Right forelimb (tissue), 1 donor: ENCODE results near the gene CCNG2.

Experiments
- DNase-seq: peaks from one replicate; pipeline ENCODE4 v3.0.0-alpha.2; 2018

The CCNG2 gene

DNA sequence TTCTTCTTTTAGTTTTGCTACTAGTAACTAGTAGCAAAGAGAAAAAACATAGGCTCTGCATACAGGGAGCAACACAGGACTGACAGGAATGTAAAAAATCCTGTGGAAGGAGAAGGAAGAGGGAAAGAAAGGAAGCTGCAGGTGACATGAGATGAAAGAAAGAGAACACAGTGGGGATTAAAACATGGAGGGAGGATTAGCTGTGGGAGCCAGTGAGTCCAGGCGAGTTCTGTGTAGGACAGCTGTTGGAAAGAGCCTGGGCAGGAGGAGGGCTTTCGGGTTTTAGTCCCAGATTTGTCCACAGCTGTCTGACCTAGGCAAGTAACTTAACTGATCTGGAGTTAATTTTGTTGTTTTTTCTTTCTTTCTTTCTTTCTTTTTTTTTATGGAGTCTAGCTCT, 21.6 kb downstream of the CCNG2 start:
- no peak for DNase-seq

DNA sequence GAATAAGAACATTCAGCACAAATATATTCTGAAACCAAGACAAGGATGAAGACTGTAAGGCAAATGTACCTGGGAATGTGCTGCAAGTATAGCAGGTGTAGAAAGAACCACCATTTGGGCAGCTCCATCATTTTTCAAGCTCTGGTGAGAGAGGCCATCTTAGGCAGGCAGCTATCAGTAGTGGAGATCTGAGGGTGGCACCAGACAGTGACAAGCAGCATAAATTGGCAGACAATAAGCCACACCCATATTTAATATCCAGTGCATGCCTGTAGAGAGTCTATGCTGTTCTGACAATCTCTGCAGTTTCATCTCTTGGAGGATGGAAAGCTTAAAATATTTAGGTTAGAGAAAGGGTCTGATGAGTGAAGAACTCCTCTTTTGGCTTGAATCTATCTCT, 22.5 kb downstream of the CCNG2 start:
- no peak for DNase-seq

DNA sequence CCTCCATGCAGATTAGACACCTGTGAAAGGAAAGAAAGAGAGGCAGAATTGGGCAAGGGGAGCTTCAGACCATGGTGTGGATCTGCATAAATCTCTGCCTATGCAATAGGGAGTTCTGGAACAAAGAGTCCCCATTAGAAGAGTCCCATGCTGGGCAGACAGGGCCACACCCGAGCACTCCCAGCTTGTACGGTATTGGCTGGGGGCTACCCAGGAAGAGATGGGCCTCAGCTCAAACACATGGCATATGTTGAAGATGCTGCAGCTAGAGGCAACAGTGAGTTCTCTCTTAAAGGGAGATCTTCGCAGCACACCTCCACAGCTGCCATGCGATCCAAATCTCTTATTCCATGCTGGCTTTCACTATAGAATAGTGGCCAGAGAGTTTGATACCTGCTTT, 24.7 kb downstream of the CCNG2 start:
- no peak for DNase-seq

DNA sequence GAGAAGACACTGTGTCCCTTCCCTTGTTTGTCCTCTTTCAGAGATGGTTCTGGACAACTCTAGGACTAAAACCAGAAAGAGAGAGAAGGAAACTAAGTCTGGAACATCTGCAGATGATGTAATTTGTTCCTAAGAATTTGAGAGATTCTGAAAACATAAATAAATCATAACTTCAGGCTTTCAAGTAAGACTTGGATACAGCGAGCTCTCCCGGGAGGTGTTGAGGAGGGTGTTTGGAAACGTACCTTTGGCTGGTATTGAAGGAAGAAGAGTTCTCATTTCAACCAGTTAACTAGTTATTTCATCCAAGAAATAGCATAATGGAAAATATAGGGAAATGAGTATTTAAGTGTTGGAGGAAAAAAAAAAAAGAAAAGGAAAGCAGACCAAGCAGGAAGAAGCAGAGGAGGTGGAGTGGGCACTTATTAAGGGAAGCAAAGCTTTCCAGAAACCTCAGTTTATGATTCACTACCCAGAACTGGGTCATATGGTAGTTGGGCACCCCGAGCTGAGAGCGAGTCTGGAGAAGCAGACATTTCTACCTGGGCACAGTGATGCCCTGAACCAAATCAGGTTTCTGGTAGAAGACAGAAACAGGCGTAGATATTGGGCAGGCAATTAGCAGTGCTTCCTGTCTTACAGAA, 26.9 kb downstream of the CCNG2 start:
- DNase-seq = no peak

DNA sequence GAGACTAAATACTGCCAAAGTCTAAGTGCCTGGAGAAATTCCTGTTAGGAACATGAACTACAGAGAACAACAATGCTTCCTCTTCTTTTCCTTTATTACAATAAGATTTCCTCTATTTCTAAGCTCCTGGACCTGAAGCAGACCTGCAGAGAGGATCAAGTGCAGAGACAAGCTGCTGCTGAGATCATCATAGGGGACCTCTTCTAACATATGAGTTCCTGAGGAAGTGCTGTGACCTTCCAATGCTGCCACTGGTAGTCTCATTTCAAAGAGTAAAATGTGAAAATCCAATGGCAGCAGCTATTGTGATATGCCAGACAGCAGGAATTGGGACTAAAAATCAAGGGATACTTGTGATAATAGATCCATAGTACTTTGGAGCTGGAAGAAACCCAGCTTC, 28.0 kb downstream of the CCNG2 start:
- no peak for DNase-seq

DNA sequence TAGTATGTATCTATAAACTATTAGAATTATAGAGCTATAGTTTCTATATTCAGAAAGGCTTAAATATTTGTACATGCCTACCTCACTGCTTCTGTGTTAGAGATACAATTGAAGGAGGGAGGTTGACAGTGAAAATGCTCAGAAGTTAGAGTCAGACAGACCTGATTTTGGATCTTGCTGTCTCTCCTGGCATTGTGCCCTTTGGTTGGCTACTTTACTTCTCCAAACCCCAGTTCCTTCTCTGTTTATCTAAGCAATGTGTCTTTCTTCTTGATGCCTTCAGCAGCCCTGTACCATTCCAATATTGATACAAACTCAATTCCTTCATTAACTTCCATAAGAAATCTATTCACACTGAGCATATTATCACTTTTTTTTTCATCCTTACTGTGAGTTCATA, 28.7 kb downstream of the CCNG2 start:
- no peak for DNase-seq

DNA sequence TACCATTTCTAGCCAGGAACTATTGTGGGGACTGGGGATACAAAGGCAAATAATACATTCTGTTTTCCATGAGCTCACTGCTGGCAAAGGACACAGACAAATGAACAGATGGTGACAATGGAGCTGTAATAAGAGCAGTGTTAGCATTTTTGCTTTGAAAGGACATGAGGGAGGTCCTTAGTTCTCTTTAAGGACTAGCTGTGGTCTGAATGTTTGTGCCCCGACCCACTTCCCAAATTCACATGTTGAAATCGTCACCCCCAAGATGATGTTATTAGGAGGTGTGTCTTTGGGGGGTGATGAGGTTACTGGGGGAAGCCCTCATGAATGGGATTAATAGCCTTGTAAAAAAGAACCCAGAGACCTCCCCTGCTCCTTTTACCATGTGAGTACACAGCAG, 30.3 kb downstream of the CCNG2 start:
- DNase-seq = no peak

DNA sequence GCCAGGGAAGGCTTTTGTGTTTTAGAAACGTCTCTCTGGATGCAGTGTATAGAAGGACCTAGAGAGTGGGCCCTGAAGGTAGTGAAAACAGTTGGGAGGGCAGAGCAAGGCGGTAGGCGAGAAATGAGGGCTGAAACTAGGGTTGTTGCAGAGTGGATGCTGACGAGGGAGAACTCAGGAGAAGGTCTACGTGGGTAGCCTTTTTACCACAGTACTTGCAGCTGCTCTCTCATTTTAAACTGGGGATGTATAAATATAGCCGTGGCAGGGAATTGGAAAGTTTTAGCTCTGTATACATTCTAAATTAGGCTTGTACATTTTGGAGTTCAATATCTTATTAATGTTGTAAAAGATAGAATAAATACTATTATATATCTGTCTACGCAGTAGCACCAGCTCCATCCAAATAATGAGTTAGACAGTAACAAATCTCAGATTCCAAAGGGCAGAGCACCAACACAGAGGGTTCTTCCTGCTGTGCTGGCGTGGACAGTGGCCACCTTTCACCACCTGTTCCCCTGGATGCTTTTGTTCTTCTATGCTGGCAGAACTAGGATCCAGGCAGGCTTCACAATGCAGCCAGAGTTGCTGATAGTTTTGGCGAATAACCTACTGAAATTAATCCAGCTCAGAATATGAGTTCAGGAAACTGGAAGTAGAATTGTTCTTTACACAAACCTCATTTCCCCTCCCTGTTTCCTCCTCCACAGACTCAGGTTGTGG, 31.7 kb downstream of the CCNG2 start:
- no peak for DNase-seq

DNA sequence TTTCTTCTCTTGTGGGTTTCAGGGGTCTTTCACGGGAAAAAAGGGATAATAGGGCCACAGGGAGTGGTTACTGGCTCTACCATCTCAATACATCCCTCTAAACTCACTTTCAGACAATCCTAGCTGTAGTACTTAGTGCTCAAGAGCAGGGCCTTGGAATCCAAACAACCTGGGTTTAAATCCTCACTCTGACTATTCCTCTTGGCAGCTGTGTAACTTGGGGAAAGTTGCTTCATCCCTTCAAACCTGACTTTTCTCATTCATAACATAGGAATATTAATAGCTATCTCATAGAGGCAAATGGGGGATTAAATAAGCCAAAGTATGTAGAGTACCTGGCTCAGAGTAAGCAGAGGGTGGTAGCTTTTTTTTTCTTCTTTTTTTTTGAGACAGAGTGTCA, 32.4 kb downstream of the CCNG2 start:
- no peak for DNase-seq

DNA sequence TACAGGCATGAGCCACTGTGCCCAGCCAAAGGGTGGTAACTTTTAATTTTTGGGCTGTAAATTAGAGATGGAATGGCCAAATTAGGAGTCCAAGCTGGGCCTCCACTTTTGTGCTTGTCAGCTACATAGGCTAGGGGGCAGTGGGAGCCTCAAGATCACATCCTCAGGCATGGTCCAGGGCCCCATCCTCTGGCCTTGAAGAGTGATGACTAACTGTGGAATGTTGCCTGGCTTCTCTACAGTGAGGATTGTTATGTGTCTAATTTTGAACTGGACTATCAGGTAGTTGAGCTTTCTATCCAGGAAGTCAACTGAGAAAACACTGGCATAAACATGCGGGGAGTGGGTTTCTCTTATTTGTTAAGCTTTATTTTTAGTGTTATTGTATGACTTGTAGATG, 33.0 kb downstream of the CCNG2 start:
- no peak for DNase-seq

DNA sequence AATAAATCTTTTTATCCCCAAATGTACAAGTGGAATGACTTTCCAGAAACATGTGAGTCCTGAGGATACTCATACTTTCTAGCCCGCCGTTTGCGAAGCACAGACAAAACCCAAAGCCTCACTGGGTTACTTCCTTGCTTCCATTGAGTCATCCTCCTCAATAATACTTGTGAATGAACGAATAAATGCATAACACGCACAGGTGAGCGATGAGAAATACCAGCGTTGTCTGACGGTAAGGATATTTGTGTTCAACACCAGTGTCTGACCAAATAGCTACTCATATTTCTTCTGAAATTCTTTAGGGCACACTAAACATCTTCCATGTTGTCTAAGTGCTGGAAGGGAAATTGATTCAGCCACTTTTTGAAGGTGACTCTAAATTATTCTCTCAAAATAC, 36.0 kb downstream of the CCNG2 start:
- no peak for DNase-seq

DNA sequence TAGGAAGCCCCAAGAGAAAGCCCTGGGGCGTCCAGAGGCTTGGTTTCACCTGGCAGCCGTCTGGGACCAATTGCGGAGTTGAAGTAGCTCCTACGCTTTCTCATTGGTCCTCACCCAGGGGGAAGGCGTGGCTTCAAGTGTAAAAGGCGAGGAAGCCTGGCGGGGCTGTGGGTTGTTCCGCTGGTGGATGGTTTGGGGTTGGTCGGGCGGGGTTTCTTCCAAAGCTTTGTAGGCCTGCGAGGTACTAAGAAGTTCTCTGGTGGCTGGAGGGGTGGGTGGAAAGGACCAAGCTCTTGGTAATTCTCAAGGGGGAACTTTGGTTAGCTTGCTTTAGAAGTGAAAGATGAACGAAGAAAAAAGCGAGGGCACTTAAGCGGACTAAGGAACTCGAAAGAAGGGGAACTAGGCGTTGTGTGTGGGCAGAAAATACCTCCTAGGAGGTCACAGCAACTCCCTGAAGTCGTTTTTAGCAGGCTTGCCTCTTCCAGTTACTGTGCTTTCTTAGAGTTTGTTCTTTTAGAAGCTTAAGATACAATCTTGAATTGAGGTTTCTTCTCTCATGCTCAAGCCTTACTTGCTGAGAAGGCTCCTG, 36.6 kb downstream of the CCNG2 start:
- no peak for DNase-seq

DNA sequence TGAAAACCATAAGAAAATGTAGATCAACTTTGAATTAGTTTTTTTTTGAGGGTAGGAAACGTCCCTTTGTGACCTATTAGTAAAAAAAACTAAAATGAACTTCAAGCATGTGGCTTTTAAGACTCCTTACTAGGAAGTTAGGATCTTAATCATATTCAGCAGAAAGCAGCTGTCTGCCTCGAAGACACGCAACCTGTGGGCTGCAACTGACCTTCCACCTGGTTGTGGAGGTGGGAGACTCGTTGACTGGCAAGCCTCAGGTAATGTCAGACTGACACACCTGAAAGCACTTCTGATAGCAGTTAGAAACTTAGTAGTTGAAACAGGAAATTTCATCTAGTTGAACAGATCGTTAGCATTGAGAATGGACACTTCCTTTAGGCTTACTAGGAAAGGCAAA, 37.4 kb downstream of the CCNG2 start:
- no peak for DNase-seq

DNA sequence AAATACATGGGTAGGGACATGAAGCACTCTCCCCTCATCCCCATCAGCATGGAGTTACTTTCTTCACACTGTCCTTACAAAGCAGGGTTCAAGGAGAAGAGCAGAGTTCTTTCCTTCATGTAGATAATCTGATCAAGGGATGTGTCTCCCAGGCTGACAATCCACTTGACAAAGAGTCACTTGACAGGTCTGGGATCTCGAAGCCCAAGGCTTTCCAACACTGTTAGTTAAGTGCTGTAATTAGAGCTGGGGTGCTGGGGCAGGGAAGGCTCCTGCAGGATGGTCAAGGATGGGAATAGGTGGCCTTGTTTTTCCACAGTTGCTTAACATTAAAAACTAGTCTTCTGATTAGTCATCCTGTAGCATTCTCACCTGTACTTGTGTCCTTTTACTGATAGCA, 38.0 kb downstream of the CCNG2 start:
- DNase-seq = no peak

DNA sequence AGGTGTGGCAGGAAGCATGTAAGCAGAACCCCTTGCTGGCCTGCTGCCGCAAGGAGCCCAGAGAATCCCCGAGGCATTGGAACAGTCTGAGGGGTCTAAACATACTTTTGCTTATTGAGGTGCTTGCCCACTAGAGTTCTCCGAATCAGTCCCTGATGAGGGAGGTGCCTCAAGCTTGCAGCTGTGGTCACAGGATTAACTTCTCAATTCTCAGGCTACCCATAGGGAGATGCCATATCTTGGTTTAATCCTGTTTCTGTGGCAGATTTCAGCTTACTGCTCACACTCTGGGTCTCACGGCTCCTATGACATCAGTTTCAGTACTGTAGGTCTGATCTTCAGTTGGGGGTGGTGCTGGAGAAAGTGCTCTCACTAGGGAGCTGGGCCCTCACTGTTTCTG, 39.9 kb downstream of the CCNG2 start:
- DNase-seq = no peak

DNA sequence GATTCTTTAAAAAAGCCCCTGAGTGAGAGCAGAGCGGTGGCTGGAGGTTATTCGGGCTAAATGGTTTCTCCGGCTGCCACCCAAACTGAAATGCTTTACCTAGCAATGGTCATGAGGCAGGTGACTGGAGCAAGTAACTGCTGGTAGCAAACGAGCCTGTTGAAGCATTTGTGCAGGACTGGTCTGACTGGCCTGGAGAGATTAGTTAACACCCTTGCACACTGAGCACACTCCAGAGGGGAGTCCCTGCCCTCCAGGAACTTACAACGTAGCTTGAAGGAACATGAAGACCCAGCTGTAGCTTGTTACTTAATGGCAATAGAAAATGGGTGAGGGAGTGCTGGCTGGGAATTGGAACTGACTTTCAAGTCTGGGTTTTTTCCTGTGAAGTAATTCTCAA, 40.4 kb downstream of the CCNG2 start:
- DNase-seq = no peak

DNA sequence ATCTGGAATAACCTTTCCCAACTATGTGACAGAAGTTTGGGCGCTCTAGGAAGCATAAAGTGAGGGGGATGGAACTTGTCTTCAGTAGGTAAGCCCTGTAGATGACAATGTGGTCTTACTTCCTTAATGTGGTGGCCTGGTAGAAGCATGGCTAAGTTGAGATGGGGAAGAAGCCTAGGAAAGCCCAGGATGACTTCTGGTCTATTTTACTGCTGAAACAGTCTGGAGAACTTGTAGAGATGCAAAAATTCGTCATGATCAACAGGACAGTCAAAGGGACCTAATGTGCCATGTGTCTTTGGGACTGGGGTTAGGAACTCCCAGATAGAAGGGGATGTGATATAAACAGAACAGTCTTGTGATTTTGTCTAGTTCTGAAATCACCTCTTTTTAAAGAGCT, 40.8 kb downstream of the CCNG2 start:
- DNase-seq = no peak

DNA sequence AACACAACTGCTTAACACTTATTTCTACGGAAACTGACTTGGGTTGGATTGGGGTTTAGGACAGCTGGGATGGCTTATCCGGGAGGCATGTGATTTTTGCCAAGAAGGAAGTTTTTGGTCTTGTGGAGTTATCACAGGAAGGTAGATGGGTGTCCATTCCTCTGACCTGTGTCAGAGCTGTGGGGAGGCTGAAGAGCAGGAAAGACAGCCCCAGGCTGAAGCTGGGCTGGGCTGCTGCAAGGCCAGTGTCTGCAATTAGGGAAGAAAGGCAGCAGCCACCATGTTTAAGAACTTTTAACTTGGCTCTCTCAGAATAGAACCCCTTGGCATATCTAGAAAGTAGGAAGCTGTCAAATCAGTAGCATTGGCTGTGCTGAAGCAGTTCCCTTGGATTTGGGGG, 42.3 kb downstream of the CCNG2 start:
- no peak for DNase-seq

DNA sequence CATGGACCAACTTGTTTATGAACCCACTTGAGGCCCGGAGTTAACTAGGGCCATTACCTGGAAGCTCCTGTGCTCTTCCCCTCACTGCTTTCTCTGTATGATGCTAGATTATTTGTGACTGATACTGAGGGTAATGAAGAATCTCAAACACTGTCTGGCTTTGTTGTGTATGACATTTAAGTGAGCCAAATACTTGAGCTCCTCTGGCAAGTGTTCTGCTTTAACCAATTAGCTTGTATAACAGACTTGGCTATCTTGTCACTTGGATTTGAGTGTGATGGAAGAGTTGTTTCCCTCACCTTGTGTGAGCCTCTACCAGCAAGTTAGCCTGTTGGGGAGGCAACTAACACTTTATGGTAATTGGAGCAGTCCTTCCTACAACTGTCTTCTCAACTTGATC, 42.7 kb downstream of the CCNG2 start:
- DNase-seq = no peak

DNA sequence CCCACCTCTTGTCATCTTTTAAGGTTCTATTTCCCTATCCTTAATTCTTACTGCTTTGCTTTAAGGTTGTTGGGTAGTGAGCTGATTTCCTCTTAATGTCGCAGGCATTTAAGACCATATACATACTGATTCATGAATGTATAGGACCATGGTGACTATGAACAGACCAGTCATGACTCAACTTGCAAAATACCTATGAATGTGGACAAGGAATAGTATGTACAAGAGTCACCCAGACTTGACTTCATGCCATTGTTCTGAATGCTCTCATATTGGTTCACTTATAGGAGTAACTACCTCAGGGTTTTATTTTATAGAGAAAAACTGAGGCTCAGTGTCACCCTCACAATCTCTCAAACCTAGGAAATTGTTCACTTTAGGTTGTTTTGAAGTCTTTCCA, 44.3 kb downstream of the CCNG2 start:
- no peak for DNase-seq

DNA sequence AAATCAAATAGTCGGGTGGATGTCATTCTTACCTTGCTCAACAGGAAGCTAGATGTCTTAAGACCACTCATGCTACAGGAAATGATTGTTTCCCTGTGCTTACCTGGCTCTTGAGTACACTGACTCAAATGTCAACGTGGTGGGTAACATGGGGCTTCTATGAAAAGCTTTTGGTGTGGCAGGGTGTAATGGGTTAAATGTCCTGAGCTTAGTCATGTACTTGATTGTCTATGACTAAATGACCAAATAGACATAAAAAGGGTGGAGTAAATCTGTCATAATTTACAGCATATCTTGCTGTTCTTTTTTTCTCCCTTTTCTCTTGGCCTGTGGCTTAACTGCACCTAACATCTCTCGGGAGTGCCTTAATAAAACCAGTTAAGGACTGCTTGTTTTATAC, 44.9 kb downstream of the CCNG2 start:
- no peak for DNase-seq

DNA sequence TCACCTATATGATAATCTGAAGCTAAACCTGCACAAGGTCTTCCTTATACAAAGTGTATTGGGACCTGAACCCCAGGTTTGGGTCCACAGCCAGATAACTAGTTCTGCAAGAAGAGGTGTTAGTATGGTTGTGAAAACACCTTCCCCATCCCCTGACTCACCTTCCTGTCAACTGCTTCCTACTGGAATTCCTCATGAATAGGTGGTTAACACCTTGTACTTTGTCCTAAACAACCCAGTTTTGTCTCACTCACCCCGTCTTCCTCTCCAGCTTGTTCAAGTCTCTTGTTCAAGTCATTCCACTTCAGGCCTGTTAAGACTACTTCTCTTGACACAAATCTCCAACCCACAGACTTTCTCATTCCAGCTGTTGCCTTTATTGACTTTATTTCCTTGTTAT, 45.5 kb downstream of the CCNG2 start:
- DNase-seq = no peak

DNA sequence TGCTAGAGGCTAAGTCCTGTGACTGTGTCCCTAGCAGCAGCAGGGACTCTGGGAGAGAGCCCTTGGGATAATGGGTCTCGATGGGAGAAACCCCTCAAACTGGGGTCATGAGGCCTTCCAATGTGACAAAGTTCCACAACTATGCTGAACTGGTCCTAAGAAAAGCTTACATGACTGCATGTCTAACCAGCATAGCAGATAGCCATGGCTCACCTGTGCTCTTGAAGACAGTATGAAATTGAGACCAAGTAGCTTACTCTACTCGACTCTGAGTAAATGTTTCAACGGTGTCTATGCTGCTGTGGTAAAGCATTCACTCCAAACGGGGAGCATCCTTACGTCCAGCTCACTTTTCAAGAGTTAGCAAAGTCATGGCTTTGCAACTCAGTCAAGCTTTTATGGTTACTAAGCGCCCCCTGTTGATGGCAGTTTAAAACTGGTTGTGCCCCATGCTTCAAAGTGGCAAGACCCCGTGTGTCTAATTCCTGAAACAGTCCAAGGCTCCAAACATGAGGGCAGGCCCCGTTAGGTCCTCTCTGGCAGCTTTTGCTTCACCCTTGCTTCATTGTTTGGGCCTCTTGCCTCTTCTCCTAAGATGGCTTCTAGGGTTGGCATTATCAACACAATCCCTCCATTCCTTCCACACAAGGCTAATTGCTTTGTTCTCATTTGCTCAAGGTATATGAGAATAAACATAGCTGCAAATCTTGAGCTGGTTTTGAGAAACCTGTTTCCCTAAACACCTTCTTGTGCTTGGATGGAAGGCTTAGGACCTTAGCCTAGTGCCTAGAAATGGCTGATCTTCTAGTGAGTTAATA, 46.6 kb downstream of the CCNG2 start:
- peak; percentile 66 for DNase-seq

DNA sequence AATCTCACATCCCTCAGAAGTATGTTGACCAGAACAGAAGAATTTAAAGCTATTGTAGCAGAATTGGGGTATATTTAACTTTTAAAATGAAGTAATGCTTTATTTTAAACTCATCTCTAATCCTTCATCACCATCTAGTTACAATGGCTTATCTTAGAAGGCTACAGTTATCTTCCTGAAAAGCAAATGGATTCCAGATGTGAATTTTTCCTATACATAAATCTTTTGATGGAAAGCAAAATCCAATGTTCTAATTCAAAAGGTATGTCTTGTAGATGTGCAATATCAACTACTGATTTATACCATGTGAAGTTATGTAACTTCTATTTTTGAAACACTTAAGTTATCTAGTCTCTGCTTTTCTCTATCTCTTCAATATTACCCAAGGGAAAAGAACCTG, 47.6 kb downstream of the CCNG2 start:
- no peak for DNase-seq
